Small intestine (tissue), 16 donors: Measurements from ENCODE around the gene HDGFL3. TPM values are rescaled to one million over a fixed set of nuclear protein-coding genes. Genes with fewer than 3 reads are reported as not detected.

Source experiments
- DNase-seq, 2 donors: peaks; one replicate each; pipeline versions ENCODE4 v3.0.0 to v3.0.0-alpha.2; 2013
- FAIRE-seq: peaks from 2 replicates; lab custom pipeline; 2012; peaks lifted over from hg19 to GRCh38; lab: Jason Lieb, UNC
- H3K27ac ChIP-seq, 3 donors: one replicate each; pipeline ENCODE4 v1.5.1; 2013; ENCODE audit warnings: low read length in 2 of 3, mild to moderate bottlenecking in 2 of 3, control low read depth in 1 of 3, inconsistent platforms in 1 of 3, low read depth in 1 of 3, moderate library complexity in 1 of 3
- H3K27me3 ChIP-seq, 3 donors: one replicate each; pipeline ENCODE4 v1.6.1; 2013; ENCODE audit warnings: low read length in 3 of 3, inconsistent platforms in 1 of 3; ENCODE audit not compliant: control insufficient read depth in 3 of 3, insufficient read depth in 3 of 3
- H3K36me3 ChIP-seq, 3 donors: one replicate each; pipeline ENCODE4 v1.6.1; 2013; ENCODE audit warnings: low read length in 3 of 3, inconsistent platforms in 1 of 3, low read depth in 1 of 3, mild to moderate bottlenecking in 1 of 3, moderate library complexity in 1 of 3; ENCODE audit not compliant: control insufficient read depth in 3 of 3, insufficient read depth in 2 of 3
- H3K4me1 ChIP-seq, 3 donors: one replicate each; pipeline ENCODE4 v1.6.1; 2013; ENCODE audit warnings: low read length in 2 of 3, inconsistent platforms in 1 of 3, low read depth in 1 of 3, mild to moderate bottlenecking in 1 of 3, moderate library complexity in 1 of 3; ENCODE audit not compliant: control insufficient read depth in 3 of 3, insufficient read depth in 2 of 3
- H3K4me3 ChIP-seq, 3 donors: one replicate each; pipeline ENCODE4 v1.5.1; 2013; ENCODE audit warnings: low read length in 3 of 3, control low read depth in 1 of 3, inconsistent platforms in 1 of 3, low read depth in 1 of 3, mild to moderate bottlenecking in 1 of 3, moderate library complexity in 1 of 3
- H3K9me3 ChIP-seq, 2 donors: one replicate each; pipeline ENCODE4 v1.6.1; 2013; ENCODE audit warnings: low read depth in 1 of 2, low read length in 1 of 2; ENCODE audit not compliant: control insufficient read depth in 2 of 2, insufficient read depth in 1 of 2
- WGBS, 3 donors: extraction: QIAGEN DNeasy Blood & Tissue Kit; methylation state at CpG; one replicate each; pipeline ENCODE4 v1.1.7; 2013; 5-methylcytosine and 5-hydroxymethylcytosine counted together
- long read RNA-seq, 10 donors: transcript quantifications; one replicate each; lab custom pipeline, GENCODE V29; 2026
- polyA plus RNA-seq, 4 donors: library from polyadenylated mRNA; stranded (reverse) in 3 of 4; unstranded in 1 of 4; fragments of 200-250 nt in 3 of 4; fragments of 120-200 nt in 1 of 4; gene quantifications; one replicate each; pipeline versions ENCODE4 v1.2.1 to v1.2.3, GENCODE V29; 2013
- donor health status: healthy with polysubstance abuse.
- donor health status: control.
- donor health status: control.
- donor health status: Bipolar disorder and iron deficiency.
- donor health status: healthy.

HDGFL3 gene
- 10 to 100 TPM in 2 of 4 donors, 1 to 10 TPM in 1, under 1 TPM in 1; 0.22 to 17.9 (median 8.1) TPM for polyA plus RNA-seq
- long read RNA-seq, donor 1, result 0 reads
- long read RNA-seq, donor 2, full-length matches to known transcripts, result 5 of 5 reads
- long read RNA-seq, donor 2, partial matches to known transcripts, result 0 of 5 reads
- long read RNA-seq, donor 2, other reads (novel, unspliced or antisense), result 0 of 5 reads
- long read RNA-seq, donor 3, full-length matches to known transcripts, result 10 of 16 reads
- long read RNA-seq, donor 3, partial matches to known transcripts, result 6 of 16 reads
- long read RNA-seq, donor 3, other reads (novel, unspliced or antisense), result 0 of 16 reads
- long read RNA-seq, donor 4, result 0 reads
- long read RNA-seq, donor 5, full-length matches to known transcripts, result 5 of 5 reads
- long read RNA-seq, donor 5, partial matches to known transcripts, result 0 of 5 reads
- long read RNA-seq, donor 5, other reads (novel, unspliced or antisense), result 0 of 5 reads
- long read RNA-seq, donor 6, full-length matches to known transcripts, result 4 of 4 reads
- long read RNA-seq, donor 6, partial matches to known transcripts, result 0 of 4 reads
- long read RNA-seq, donor 6, other reads (novel, unspliced or antisense), result 0 of 4 reads
- long read RNA-seq, donor 7, full-length matches to known transcripts, result 25 of 51 reads
- long read RNA-seq, donor 7, partial matches to known transcripts, result 26 of 51 reads
- long read RNA-seq, donor 7, other reads (novel, unspliced or antisense), result 0 of 51 reads
- long read RNA-seq, donor 8, result 0 reads
- long read RNA-seq, donor 9, full-length matches to known transcripts, result 1 of 1 reads
- long read RNA-seq, donor 9, partial matches to known transcripts, result 0 of 1 reads
- long read RNA-seq, donor 9, other reads (novel, unspliced or antisense), result 0 of 1 reads
- long read RNA-seq, donor 10, full-length matches to known transcripts, result 12 of 35 reads
- long read RNA-seq, donor 10, partial matches to known transcripts, result 23 of 35 reads
- long read RNA-seq, donor 10, other reads (novel, unspliced or antisense), result 0 of 35 reads

DNA sequence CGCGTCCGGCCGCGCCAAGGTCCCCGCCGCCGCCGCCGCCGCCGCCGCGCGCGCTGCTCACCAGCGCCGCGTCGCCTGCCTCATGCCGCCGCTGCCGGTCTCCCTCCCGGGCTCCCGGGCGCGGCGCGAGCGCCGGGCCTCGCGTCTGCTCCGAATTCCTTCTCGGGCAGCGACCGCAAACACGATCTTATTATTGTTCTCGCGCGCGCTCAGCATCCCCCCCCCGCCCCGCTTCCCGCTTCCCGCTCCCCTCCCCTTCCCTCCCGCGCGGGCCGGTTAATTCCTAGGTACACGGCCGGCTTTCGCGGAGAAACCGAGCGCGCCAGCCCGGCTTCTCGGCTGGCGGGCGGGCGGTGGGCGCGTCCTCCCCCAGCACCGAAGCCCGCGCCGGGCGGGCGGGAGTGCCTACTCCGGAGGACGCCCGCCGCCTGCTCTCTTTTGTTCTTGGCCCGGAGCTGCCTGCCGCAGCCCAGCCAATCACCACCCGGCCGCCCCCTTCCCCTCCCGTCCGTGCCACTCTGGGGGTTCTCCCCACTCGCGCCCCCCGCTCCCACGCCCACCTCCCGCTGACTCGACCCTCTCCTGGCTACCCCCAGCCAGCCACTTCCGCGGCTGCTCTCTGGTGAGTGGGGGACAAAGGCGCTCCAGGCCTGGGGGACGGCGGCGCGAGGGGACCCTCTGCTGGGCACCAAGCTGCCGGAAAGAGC, at the start of gene HDGFL3:
TSS of gene HDGFL3 (minus strand) at position 164 of the 707 bp plus-strand sequence. CDS start 409 bp downstream, outside the sequence.
- H3K27ac ChIP-seq, result peak within 1 kb of the TSS; percentile 20 to 88 (median 53)
- no peaks in the 10 kb centered on the region for H3K4me1 ChIP-seq
- WGBS, 3 donors, result 1 to 3% (median 1%) methylated on average over 50 to 94 of the region's 94 CpGs
- no peaks in the 10 kb centered on the region for H3K9me3 ChIP-seq
- H3K36me3 ChIP-seq, result no peaks in the 10 kb centered on the region
- peaks cover 0 to 3% (median 2%) of the 10 kb centered on the region in 3 donors for H3K27me3 ChIP-seq
- FAIRE-seq (no peak), DNase-seq (peak in 1 of 2 donors; percentile 81)
- H3K4me3 ChIP-seq, result peak within 1 kb of the TSS; percentile 58 to 74 (median 73)

DNA sequence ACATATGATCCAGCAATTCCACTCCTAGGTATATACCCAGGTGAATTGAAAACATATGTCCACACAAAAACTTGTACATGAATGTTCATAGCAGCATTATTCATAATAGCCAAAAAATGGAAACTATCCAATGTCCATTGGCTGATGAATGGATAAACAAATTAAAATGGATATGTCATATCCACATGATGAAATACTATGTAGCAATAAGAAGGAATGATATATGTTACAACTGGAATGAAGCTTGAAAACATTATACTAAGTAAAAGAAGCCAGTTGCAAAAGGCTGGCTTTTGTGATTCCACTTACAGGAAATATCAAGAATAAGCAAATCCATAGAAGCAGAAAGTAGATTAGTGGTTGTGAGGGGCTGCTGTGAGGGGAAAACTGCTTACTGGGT, 43.2 kb upstream of the HDGFL3 start:
- peaks cover 0 to 6% (median 5%) of the 10 kb centered on the region in 3 donors for H3K27me3 ChIP-seq
- DNase-seq (no peak), FAIRE-seq (no peak)
- H3K4me1 ChIP-seq, result no peaks in the 10 kb centered on the region
- no peaks in the 10 kb centered on the region for H3K36me3 ChIP-seq
- H3K4me3 ChIP-seq, result no peak overlapping the region
- H3K9me3 ChIP-seq, result no peaks in the 10 kb centered on the region
- no peak overlapping the region for H3K27ac ChIP-seq

DNA sequence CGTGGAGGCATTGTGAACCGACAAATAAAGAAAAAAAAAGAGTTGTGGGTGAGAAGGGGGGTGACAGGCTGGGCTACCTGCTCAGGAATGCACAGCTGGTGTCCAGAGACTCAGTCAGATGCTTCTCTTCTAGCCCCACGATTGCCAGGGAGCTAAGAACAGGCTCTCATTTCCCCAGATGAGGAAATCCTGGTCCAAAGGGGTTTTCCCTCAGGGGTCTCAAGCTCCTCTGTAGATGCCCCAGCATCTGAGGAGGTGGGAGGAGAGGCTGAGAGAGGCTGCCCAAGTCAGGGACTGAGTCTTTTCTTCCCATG, 41.4 kb upstream of the HDGFL3 start:
- Histone ChIP-seq H3K36me3 (no peaks in the 10 kb centered on the region), H3K4me1 (no peaks in the 10 kb centered on the region), H3K4me3 (no peak overlapping the region), H3K9me3 (no peaks in the 10 kb centered on the region), H3K27ac (no peak overlapping the region), H3K27me3 (peaks cover 0 to 6% (median 5%) of the 10 kb centered on the region in 3 donors)
- DNase-seq, result no peak
- 14 to 29% (median 18%) methylated on average over 3 of the region's 3 CpGs for WGBS, 3 donors
- FAIRE-seq, result no peak

DNA sequence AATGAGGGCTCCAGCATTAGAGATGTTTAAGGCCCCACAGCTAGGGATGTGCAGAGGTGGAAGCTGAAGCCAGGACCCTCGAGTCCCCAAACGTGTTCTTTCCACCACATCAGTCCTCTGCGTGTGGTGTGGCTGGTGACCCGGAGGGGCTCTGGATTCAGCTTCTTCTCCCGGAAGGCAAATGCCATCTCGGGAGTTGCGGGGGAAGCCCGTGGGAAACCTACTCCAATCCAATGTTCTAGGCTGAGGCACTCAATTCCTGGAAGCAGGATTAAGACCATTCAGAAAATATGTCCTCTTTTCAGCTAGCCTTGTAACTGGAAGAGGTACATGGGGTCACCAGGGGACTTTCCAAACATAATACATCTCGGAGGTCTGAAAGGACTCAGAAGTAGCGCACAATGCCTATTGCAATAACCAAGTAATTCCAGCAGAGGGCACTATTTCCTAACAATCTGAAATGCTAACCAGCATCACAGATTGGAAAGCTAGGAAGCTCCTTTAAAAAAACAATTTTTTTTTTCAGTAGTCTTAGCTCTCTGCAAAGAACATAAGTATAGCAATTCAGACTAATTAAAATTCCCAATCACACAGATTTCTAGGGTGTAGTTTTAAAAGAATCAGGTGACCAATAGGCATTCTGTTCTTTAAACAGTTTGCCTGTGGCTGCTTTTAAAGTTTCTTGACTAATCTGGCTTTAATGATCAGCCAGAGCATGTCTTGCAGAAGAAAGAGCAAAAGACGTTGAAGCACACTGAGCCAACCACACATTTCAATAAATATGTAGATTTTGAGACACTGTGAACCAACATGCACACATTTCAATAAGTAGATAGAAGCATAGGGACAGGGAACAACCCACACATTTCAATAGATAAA, 40.8 kb upstream of the HDGFL3 start:
- DNase-seq (peak; percentile 47 to 64), FAIRE-seq (no peak)
- peaks cover 0 to 6% (median 5%) of the 10 kb centered on the region in 3 donors for H3K27me3 ChIP-seq
- no peaks in the 10 kb centered on the region for H3K36me3 ChIP-seq
- no peaks in the 10 kb centered on the region for H3K4me1 ChIP-seq
- no peak overlapping the region for H3K4me3 ChIP-seq
- H3K9me3 ChIP-seq, result no peaks in the 10 kb centered on the region
- 34 to 38% (median 38%) methylated on average over 11 of the region's 11 CpGs for WGBS, 3 donors
- no peak overlapping the region for H3K27ac ChIP-seq

DNA sequence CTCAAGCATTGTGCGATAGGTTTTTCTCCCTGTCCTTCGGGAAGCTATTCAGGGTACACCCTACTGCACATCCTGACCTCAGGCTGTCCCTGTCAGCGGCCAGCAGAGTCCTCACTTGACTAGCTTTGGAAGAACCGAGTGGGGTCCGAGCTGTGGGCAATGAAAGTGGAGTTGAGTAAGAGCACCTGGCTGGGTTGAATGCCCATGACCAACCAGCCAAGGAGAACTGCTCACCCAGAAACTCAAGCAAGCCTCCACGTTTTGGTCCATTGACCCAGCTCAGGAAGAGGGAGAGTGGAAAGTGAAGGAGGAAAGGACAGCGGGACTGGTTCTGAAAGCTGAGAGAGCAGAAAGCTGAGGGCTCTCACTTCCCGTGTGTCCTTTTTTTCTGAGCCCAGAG, 36.0 kb upstream of the HDGFL3 start:
- peaks cover 0 to 5% (median 2%) of the 10 kb centered on the region in 3 donors for H3K27me3 ChIP-seq
- no peaks in the 10 kb centered on the region for H3K4me1 ChIP-seq
- H3K4me3 ChIP-seq, result no peak overlapping the region
- H3K36me3 ChIP-seq, result no peaks in the 10 kb centered on the region
- DNase-seq, result no peak
- H3K27ac ChIP-seq, result no peak overlapping the region
- no peaks in the 10 kb centered on the region for H3K9me3 ChIP-seq
- no peak for FAIRE-seq
- WGBS, 3 donors, result 65 to 73% (median 66%) methylated on average over 8 of the region's 8 CpGs

DNA sequence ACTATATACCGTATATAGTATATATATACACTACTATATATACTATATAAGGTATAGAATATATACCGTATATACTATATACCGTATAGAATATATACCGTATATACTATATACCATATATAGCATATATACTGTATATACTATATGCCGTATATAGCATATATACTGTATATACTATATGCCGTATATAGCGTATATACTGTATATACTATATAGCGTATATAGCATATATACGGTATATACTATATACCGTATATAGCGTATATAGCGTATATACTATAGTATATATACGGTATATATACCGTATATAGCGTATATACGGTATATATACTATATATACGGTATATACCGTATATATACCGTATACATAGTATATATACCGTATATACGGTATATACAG, 22.6 kb upstream of the HDGFL3 start:
- no peak for DNase-seq
- Histone ChIP-seq H3K36me3 (no peaks in the 10 kb centered on the region), H3K27me3 (no peaks in the 10 kb centered on the region), H3K4me3 (no peak overlapping the region), H3K9me3 (no peaks in the 10 kb centered on the region), H3K27ac (no peak overlapping the region), H3K4me1 (no peaks in the 10 kb centered on the region)
- 93 to 97% (median 95%) methylated on average over 21 of the region's 21 CpGs for WGBS, 3 donors
- no peak for FAIRE-seq

DNA sequence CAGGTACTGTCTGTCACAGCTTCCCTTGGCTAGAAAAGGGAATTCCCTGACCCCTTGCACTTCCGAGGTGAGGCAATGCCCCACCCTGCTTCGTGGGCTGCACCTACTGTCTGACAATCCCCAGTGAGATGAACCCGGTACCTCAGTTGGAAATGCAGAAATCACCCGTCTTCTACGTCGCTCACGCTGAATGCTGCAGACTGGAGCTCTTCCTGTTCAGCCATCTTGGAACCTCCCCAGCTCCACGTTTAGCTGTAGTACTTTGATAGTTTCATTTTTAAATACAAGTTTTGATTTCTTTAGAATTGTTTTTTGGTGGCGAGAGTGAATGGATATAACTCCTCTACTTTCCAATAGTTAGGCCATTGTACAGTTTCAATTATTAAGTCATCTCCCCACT, 17.8 kb upstream of the HDGFL3 start:
- FAIRE-seq (no peak), DNase-seq (no peak)
- Histone ChIP-seq H3K27ac (no peak overlapping the region), H3K9me3 (peaks cover 0 to under 1% of the 10 kb centered on the region in 2 donors), H3K4me1 (no peaks in the 10 kb centered on the region), H3K4me3 (no peak overlapping the region), H3K36me3 (no peaks in the 10 kb centered on the region), H3K27me3 (no peaks in the 10 kb centered on the region)
- WGBS, 3 donors, result 68 to 81% (median 73%) methylated on average over 9 of the region's 9 CpGs
